Measurements from ENCODE around the gene CLEC4G.

The CLEC4G gene

DNA sequence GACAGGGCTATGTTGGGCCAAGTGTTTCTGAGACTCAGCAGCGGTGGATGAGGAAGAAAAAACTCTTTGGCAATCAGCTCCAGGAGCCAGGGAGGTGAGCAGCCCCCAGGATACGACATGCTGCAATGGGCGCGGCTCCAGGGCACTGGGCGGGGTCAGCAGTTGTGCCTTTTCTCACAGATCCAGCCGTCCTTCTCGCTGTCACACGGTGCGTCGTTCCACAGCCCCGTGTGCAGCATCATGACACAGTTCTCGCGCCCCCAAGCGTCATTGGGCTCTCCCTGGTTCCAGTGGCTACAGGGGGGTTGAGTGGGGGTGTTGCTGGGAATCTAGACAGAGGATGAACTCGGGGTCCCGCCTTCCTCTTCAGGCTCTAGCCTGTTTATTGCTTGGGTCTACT lies 2.7 kb downstream of the CLEC4G start:
- DNase-seq (ENCODE audit: low spot score), result no peak
- H3K27ac ChIP-seq, result no peak overlapping the region
- no peak overlapping the region for H3K4me3 ChIP-seq
- TF ChIP-seq, protein P1, sequence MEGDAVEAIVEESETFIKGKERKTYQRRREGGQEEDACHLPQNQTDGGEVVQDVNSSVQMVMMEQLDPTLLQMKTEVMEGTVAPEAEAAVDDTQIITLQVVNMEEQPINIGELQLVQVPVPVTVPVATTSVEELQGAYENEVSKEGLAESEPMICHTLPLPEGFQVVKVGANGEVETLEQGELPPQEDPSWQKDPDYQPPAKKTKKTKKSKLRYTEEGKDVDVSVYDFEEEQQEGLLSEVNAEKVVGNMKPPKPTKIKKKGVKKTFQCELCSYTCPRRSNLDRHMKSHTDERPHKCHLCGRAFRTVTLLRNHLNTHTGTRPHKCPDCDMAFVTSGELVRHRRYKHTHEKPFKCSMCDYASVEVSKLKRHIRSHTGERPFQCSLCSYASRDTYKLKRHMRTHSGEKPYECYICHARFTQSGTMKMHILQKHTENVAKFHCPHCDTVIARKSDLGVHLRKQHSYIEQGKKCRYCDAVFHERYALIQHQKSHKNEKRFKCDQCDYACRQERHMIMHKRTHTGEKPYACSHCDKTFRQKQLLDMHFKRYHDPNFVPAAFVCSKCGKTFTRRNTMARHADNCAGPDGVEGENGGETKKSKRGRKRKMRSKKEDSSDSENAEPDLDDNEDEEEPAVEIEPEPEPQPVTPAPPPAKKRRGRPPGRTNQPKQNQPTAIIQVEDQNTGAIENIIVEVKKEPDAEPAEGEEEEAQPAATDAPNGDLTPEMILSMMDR (IDR thresholded peaks at IDR 0.05), result no peak

DNA sequence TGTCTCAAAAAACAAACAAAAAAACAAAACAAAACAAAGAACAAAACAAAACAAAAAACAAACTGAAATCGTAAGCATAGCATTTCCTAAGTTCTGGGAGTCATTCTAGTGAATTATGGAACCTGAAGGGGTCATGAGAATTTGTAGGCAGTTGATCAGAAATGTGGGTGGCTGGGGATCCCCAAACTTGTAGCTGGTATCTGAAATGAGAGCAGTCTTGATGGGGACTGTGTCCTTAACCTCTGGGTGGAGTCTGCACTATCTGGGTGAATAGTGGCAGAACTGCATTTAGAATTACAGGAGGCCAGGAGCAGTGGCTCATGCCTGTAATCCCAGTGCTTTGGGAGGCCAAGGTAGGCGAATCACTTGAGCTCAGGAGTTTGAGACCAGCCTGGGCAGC lies 6.1 kb downstream of the CLEC4G start:
- Histone ChIP-seq H3K4me3 (no peak overlapping the region), H3K27ac (no peak overlapping the region)
- TF ChIP-seq, protein P1 (IDR thresholded peaks at IDR 0.05), result no peak
- no peak for DNase-seq (ENCODE audit: low spot score)

DNA sequence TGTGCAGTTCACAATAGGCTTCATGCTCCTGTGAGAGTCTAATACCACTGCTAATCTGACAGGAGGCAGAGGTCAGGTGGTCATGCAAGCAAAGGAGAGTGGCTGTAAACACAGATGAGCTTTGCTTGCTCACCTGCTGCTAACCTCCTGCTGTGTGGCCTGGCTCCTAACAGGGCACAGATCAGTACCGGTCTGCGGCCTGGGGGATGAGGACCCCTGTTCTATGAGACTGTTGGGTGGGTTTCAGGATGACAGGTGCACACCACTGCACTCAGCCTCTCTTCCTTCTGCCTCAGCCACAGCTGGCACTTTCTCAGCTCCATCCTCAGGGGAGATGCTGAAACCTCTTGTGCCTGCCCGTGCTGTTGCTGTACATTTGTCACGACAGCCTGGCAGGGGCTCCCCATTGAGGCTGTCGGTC lies 9.7 kb downstream of the CLEC4G start:
- DNase-seq (ENCODE audit: low spot score), result no peak
- H3K4me3 ChIP-seq, result no peak overlapping the region
- TF ChIP-seq, protein P1 (IDR thresholded peaks at IDR 0.05), result no peak
- no peak overlapping the region for H3K27ac ChIP-seq

DNA sequence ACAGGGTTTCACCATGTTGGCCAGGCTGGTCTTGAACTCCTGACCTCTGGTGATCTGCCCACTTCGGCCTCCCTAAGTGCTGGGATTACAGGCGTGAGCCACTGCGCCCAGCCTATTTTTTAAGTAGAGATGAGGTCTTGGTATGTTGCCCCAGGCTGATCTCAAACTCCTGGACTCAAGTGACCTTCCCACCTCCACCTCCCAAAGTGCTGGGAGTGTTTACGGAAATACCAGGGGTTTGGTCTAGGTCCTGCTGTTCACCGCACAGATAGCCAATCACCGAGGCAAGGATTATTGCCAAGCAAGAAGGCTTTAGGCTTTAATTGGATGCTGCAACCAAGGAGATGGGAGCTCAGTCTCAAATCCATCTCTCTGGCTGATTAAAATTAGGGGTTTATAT lies 11.6 kb downstream of the CLEC4G start:
- no peak for DNase-seq (ENCODE audit: low spot score)
- Histone ChIP-seq H3K4me3 (no peak overlapping the region), H3K27ac (no peak overlapping the region)
- TF ChIP-seq, protein P1 (IDR thresholded peaks at IDR 0.05), result no peak

DNA sequence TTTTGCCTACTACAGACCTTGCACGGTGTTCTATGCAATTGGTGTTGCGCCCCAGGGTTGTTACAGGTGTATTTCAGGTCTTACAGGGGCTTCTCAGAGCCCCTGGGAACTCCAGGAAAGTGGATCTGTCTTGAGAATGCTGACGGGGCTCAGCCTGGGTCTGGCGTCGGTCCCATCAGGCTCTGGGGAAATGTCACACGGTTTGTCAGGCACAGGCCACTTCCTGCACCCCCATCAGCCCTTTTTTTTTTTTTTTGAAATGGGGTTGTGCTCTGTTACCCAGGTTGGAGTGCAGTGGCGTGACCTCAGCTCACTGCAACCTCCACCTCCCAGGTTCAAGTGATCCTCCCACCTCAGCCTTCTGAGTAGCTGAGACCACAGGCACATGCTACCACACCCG lies 13.2 kb downstream of the CLEC4G start:
- Histone ChIP-seq H3K27ac (no peak overlapping the region), H3K4me3 (no peak overlapping the region)
- TF ChIP-seq, protein P1 (IDR thresholded peaks at IDR 0.05), result no peak
- no peak for DNase-seq (ENCODE audit: low spot score)

DNA sequence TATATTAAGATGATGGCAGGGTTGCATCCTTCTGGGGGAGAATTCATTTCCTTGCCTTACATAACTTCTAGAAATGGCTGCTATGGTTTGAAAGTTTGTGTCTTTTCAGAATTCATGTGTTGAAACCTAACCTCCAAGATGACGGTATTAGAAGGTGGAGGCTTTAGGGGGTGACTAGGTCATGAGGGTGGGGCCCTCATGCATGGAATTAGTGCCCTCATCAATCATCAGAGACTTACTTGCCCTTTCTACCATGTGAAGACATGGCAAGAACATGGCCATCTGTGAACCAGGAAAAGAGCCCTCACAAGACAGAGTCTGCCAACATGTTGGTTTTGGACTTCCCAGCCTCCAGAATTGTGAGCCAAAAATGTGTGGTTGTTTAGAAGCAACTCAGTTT lies 15.1 kb downstream of the CLEC4G start:
- DNase-seq (ENCODE audit: low spot score), result no peak
- TF ChIP-seq, protein P1 (IDR thresholded peaks at IDR 0.05), result no peak
- H3K27ac ChIP-seq, result no peak overlapping the region
- no peak overlapping the region for H3K4me3 ChIP-seq

DNA sequence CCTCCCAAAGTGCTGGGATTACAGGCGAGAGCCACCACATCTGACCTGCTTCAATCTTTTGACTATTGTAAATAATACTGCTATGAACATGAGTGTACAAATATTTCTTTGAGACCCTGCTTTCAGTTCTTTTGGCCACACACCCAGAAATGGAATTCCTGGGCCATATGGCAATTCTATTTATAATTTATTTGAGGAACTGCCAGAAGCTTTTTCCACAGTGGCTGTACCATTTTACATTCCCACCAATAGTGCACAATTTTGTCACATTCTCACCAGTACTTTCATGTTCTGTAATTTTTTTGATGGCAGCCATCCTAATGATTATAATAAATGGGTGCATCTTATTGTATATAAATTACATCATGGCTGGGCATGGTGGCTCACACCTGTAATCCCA lies 16.2 kb downstream of the CLEC4G start:
- TF ChIP-seq, protein P1 (IDR thresholded peaks at IDR 0.05), result no peak
- Histone ChIP-seq H3K4me3 (no peak overlapping the region), H3K27ac (no peak overlapping the region)
- no peak for DNase-seq (ENCODE audit: low spot score)

All from coronary artery (tissue), 2 donors.